KBM-7 (cell line): ENCODE results near the gene AUNIP.

Experiments
- DNase-seq: peaks from one replicate; pipeline ENCODE4 v3.0.0-alpha.2; 2015
- in situ Hi-C: fragments of 300-500 bp; cut with MboI; formaldehyde crosslinking; loops from 2 replicates; pipeline ENCODE4 v1.14.3; 2020; ENCODE audit warnings: low sequenced_read_pairs, low pct_unique_long_range_greater_than_20kb, mixed read lengths

AUNIP gene, protein sequence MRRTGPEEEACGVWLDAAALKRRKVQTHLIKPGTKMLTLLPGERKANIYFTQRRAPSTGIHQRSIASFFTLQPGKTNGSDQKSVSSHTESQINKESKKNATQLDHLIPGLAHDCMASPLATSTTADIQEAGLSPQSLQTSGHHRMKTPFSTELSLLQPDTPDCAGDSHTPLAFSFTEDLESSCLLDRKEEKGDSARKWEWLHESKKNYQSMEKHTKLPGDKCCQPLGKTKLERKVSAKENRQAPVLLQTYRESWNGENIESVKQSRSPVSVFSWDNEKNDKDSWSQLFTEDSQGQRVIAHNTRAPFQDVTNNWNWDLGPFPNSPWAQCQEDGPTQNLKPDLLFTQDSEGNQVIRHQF

DNA sequence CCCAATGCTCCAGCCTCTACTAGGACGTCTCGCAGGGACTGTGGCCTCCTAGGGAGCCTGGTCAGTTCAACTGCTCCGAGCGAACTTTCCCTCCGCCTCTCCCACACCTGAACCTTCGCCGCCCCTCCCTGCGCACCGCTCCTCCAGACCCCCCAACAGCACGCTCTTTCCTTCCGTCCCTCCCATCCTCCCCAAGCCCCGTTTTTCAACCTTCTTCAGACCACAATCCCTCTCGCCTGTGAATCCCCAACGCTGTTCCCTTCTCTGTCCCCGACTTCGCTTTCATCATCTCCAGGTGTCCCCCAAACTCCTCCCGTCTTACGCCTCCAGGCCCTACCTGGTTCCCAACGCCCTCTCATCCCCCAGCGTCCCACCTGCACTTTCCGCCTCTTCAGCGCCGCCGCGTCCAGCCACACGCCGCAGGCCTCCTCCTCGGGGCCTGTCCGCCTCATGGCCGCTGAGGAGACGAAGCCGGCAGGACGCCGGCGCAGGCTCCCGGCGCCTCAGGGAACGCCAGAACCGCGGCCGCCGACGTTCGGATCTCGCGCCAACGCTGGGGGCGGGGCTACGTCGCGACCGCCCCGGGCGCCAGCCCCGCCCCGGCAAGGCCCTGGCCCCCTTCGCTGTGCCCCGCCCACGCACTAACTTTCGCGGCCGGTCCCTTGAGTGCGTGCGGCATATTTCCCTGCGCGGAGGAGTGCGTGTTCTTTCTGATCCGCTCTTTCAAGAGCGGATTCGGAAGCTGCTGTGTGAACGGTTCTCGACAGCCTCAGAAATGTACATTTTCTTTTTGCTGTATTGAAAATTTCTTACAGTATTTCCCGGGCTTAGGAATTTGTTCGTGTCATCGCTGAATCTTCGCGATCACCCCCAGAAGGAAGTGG lies at the start of gene AUNIP:
TSS of gene AUNIP (minus strand) at position 552 of the 884 bp plus-strand sequence. CDS start at position 452, 100 bp downstream.
- DNase-seq = peak; percentile 93
- in situ Hi-C loops = no loop called here

DNA sequence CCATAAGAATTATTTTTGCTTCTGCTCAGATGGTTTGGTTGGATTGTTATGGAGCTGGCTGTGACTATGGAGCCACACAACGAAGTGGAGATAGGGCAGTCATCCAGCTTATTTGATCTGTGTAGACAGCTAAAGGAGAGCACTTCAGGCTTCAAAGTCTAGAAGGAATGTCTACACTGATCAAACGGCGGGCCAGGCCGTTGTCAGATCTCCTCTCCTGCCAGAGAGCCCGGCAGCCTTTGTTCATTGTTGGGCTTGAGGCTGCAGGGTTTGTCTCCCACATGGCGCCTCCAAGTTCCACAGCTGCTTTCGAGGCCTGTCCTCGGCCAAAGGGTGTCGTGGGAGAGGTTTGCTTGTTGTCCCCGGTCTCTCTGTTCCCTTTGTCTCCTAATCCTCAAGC lies 49.8 kb upstream of the AUNIP start:
- in situ Hi-C loops = no loop called here
- DNase-seq = no peak

DNA sequence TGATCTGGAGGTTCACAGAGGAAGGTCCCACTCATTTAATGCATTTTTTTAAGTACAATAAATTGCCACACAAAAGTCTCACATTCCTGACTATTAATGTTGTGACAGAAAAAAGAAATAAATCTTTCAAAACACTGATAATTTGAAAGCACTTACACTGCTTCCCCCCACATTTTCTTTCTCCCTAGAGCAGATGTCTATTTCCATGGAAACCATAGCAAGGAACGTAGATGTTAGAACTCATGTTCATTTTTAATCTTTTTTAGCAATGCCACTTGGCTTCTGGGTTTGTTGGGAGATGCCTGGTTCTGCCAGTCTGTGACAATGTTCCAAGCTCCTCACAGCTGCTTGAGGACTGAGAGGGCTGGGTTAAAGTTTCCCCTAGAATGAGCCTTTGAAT lies 48.9 kb upstream of the AUNIP start:
- in situ Hi-C loops = no loop called here
- DNase-seq = no peak

DNA sequence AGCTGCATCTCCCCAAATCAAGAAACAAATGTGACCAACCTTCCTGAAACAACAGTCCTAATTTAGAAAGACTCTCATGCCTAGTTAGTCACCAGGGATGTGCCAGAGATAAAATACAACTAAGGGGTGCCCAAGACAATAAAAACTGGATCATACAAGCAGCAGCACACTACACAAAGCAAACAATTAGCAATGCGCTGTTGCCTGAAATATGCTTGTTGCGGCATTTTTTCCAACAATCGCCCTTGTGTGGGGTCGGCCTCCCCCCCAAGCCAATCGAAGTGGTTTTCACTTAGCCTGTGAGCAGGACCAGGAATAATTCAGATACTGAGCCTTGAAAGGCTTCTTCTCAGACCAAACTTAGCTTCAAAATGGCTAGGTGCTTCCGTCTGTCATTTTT lies 48.3 kb upstream of the AUNIP start:
- no peak for DNase-seq
- in situ Hi-C loops = no loop called here

DNA sequence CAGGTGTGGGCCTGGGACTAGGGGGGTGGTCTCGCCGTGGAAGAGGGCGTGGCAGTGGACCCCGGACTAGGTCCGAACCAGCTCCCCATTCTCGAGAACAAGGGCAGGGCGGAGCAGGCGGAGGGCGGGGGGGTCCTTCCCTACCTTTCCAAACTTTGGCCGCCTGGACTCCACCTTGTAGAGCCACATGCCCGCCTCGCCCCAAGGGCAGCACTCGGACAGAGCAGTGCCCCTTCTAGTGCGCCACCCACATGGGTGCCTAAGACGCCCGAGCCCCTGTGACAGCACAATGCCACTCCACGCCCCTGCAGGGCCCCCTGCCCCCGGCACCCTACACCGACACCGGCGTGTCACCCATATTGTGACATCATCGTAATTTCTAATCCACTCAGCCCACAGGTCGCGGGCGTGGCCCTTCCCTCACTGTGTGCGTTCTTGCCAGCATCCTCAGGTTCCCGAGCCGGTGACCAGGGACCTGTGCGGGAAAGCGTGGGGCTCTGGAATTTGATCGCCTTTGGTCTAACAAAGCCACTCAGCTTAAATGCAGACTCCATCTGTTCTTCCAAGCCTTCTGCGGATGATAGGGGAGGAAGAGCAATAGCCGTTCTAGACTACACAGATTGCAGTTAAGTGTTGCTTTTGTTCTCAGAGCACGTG lies 47.5 kb upstream of the AUNIP start:
- no peak for DNase-seq
- in situ Hi-C loops = no loop called here

DNA sequence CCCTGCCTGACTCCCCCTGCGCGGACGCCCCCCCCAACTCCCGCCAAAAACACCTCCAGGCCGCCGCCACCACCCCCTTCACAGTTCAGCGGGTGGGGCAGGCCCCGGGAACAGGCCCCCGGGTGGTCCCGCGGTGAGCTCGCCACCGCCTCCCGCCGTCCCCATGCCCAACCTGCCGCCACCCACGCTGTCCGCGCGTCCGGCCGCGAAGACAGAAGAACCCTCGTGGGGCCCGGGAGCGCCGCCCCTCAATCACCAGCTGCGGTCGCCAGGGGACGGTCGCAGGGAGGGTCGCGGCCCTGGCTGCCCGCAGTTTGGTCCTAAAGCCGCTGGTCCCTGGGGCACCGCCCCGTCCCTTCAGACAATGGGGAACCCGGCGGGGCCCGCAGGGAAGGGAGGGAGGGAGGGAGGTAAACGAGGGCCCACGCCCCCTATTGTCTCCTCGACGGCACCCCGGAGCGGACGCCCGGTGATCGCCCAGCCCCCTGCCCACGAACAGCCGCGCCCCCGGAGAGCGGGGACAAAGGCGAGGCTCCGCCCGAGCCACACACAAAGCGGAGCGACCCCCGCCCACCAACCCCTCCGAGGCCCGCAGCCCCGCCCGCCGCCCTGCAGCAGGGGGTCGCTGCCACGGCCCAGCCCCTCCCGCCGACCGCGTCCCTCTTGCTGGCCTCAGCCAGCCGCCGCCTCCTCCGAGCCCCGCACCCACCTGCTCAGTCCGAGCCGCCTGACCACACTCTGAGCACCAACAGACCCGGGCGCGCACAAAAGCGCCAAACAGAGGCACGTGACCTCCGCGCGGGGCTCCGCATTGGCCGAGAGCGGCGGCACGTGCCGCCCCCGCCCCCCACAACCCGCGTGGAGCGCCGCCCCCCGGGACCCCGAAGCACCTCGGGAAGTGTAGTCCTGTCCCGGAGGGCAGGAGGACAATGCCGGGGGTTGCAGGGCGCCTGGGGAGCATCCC lies 46.7 kb upstream of the AUNIP start, which contains the start of gene STMN1:
TSS of gene STMN1 (minus strand) at position 740 of the 964 bp plus-strand sequence. CDS start 1,743 bp downstream, outside the sequence.
- in situ Hi-C loops = no loop called here
- peak; percentile 88 for DNase-seq

DNA sequence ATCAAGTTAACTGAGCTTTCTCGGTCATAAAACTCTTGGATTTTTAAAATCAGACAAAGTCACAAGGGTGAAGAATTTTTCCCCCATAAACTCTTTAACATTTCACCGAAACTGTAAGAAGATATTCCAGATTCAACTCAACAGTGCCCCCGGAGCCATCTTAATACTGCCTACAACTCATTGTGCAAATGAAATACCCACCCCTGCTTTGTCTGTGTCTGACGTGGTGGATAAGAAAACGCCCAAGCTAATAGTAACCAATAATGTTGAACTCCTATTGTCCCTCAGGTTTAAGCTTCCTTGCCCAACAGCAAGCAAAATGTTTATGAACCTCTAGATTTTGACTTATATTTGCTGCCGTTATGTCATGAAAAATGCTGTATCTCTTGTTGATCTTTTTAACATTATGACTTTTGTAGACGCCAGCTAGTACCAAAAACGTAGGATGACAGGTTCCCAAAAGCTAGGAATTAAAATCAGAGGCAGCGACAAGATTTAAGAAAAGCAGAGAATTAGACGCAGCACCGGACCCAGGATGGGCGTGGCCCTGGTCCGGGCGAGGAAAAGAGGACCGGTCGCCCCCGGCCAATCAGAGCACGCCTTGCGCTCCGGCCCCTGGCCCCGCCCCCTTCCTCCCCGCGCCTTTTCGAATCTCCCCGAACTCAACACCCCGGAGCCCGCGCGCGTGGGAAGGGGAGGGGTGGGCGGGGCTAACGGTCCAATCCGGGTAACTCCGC lies 45.9 kb upstream of the AUNIP start:
- peak; percentile 80 for DNase-seq
- in situ Hi-C loops = no loop called here

DNA sequence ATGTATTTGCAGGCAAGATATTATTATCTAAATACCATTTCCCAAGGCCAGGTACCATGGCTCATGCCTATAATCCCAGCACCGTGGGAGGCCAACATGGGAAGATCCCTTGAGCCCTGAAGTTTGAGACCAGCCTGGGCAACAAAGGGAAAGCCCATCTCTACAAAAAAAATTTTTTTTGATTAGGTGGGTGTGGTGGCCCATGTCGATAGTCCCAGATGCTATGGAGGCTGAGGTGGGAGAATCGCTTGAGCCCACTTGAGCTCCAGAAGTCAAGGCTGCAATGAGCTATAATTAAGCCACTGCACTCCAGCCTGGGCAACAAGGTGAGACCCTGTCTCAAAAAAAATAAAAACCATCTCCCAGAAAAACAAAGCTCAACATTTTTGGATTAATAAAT lies 44.7 kb upstream of the AUNIP start:
- no peak for DNase-seq
- in situ Hi-C loops = no loop called here

DNA sequence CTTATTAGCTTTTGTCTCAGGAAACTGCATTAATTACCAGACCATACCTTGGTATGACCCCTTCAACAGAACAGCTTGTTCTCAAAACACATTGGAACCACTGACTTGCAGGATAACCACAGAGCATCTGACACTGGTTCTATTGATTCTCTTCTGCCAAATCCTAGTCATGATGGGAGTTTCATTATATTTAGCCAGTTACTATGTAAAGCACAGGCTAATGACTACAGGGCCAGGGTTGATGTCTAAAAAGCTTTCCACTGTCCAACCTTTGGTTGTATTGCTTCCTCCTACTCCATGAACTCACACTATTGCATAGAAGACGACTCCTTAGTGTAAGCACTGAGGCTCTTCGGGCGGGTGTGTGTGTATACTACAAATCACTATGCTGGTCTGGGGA lies 43.2 kb upstream of the AUNIP start:
- no peak for DNase-seq
- in situ Hi-C loops = no loop called here

DNA sequence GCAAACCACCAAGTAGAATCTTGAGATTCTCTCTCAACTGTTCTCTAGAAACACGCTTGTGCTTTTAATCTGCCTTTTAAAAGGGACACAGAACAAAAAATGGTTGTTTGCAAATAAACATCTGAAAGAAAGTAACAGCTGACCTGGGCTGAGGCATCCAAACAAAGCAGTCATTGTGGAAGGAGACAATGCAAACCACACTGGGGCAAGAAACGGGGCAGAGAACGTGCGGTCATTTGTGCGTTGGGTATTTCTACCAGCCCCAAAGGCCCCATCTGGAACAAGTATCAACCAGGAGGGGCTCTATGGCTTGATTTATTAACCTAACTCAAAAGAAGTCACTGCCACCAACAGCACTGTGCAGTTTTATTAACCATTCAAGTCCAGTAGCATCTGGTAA lies 41.0 kb upstream of the AUNIP start:
- in situ Hi-C loops = no loop called here
- DNase-seq = no peak

DNA sequence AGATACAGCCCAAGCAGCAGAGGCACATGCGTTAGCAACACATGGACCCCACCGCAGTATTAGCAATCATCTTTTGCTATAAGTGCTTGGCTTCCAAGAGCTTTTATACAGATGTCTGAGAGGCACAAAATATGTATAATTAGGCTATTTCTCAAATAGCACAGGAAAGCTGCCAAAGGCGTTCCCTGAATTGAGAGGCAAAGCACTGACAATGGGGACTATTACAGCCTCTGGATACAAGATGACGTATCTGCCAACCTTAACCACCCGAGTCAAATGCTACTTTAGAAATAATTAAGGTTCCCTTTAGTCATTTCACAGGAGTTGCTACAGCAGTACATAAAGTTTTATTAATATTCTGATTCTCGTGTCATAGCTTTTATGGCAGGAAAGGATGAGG lies 40.5 kb upstream of the AUNIP start:
- no peak for DNase-seq
- in situ Hi-C loops = loop anchor here (10.0 kb wide), 1 partner anchor 95 kb away; the partner anchor contains the start of gene PAFAH2

DNA sequence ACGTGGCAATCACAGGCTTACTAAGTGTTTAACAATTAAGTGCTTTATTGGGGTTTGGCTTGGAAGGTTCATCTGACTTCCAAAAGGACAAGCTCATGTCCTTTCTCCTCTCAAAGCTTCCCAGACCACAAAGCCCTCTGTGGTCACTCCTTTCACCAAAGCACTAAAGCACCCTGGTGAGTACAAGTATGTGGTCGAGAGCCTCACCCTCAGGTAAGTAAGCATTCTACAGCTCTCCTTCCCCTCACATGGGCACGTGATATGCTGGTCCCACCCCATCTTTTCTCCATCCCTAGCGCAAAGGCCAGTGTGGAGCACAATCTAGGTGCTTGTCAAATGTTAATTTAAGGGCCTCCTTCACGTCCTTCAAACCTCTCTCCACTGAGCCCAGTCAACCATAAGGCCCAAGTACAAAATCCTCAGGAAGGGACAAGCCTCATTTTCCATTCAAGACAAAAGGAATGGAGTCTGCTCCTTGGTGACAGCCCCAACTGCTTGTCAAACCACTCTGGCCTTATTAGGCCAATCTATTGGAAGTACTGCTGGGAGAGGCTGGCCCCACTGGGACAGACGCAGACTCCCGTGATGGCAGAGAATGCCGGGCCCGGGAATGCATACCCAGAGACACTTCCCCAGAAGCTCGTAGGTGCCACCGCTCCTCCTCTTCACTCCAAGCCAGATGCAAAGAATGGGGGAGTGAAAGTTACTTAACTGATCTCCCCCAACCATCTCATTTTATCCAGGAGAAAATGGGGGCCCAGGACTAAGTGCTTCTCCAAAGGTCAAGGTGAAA lies 39.2 kb upstream of the AUNIP start:
- in situ Hi-C loops = loop anchor here (10.0 kb wide), 1 partner anchor 96 kb away; the partner anchor contains the start of gene PAFAH2
- DNase-seq = no peak

DNA sequence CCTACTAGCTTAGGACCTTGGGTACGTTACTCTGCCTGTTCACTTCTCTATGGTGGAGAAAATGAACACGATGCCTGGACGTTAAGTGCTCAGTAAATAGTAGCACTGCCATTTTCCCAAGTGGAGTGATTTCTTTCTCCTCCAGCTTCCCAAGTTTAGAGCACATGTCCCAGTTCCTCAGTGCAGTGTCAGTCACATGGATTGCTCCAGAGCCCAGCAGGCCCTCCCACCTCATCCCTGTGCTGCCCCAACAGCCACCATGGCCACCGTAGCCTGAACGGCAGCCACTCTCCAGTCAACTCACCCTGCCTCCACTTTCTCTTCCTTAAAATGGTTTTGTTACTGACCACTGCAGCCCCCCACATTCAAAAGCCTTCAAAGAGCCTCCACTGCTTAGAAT lies 38.5 kb upstream of the AUNIP start:
- in situ Hi-C loops = loop anchor here (10.0 kb wide), 1 partner anchor 97 kb away; the partner anchor contains the start of gene PAFAH2
- no peak for DNase-seq

DNA sequence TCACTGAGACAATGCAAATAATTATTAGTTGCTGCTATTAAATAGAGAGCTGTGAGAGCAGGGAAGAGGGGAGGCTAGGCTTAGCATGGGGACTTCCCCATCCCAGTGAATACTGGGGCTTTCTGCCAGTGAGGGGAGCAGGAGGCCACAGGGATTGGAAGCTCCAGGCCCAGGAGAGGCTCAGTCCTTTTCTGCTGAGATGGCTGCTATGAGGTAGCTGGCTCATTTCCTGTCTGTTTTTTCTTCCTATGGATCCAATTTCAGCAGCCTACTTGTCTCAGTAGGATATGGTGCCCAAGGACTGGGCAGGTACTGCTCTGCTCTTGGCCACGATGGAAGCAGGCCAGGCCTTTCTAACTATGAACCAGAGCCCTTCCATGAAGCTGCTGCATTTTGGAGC lies 37.0 kb upstream of the AUNIP start:
- in situ Hi-C loops = loop anchor here (10.0 kb wide), 1 partner anchor 99 kb away; the partner anchor contains the start of gene PAFAH2
- DNase-seq = no peak

DNA sequence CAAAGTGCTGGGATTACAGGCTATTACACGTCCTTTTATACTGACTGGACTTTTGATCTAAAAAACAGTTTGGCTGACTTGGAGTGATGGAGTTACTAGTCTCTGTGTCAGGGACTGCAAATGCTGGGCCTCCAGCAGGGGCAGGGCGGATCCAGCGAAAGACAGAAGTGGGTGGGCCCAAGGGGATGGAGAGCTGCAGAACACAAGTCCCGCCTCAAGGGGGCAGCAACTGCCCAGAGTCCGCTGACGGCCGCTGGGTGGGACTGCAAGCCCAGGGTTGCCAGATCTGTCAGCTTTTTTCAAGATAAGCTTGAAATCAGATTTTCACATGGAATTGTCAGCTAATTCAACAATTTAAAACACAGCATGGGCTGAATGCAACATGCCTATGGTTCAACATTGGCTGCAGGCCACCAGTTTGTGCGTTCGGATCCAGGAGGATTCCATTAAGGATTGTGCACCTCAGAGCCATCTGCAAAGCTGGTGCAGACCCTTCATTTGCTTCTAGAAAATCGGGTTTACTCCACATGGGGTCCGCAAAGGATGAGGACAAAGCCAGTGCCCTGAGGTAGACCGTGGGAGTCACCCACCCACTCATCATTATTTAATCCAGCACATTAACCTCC lies 36.2 kb upstream of the AUNIP start:
- DNase-seq = peak; percentile 96
- in situ Hi-C loops = loop anchor here (10.0 kb wide), 1 partner anchor 99 kb away; the partner anchor contains the start of gene PAFAH2

DNA sequence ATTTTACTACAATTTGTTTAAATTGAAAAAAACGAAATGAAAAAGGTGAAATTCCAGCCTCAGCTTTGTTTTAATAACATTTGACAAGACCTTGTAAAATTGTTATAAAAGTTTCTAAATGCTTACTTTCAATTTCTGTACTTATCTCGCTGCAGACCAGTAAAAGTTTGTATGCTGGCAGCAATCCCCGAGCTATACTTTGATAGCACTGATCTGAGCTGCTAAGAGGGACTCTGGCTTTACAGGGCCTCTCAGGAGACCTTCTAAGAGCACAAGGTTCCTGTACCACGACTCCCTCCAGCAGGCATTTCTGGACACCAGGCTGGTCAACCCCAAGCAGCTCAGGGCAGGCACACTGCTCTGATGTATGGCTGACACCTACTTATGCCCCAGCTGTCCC lies 33.9 kb upstream of the AUNIP start:
- in situ Hi-C loops = loop anchor here (10.0 kb wide), 1 partner anchor 102 kb away; the partner anchor contains the start of gene PAFAH2
- DNase-seq = no peak
